Measurements from ENCODE around the gene ABCA10. TPM values are rescaled to one million over a fixed set of nuclear protein-coding genes. Genes with fewer than 3 reads are reported as not detected.
"Not testable (repeated sequence)": the region's sequence is repeated elsewhere in the genome, so short reads cannot be mapped to it uniquely, and the experiment has no call there.

ABCA10 gene
- polyA plus RNA-seq, 2 of the 4 experiments (the other 2 are of a cell fraction) = 0.22 to 0.66 TPM

GRCh38 chr17:69170377-69170776, 58.2 kb downstream of the ABCA10 start:
- ChIA-PET POLR2A (no interaction called here), CTCF (no interaction called here)
- no peak for FAIRE-seq
- H3K27ac ChIP-seq = no peak overlapping the region
- ATAC-seq = no peak
- no peak for DNase-seq (ENCODE audit: low read depth in 1 of 2, low spot score in 1 of 2)
- no peak for TF ChIP-seq HEYL (CRISPR knock-in tag; IDR thresholded peaks at IDR 0.05)
- TF ChIP-seq, protein P1, sequence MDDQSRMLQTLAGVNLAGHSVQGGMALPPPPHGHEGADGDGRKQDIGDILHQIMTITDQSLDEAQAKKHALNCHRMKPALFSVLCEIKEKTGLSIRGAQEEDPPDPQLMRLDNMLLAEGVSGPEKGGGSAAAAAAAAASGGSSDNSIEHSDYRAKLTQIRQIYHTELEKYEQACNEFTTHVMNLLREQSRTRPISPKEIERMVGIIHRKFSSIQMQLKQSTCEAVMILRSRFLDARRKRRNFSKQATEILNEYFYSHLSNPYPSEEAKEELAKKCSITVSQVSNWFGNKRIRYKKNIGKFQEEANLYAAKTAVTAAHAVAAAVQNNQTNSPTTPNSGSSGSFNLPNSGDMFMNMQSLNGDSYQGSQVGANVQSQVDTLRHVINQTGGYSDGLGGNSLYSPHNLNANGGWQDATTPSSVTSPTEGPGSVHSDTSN (IDR thresholded peaks at IDR 0.05) = no peak
- no peak for TF ChIP-seq ZSCAN20 (CRISPR knock-in tag; IDR thresholded peaks at IDR 0.05)
- TF ChIP-seq TP53 (CRISPR knock-in tag; IDR thresholded peaks at IDR 0.05) = no peak
- TF ChIP-seq SMC3 (IDR thresholded peaks at IDR 0.05) = no peak
- TF ChIP-seq KDM5A (IDR thresholded peaks at IDR 0.05) = no peak
- TF ChIP-seq FOXS1 (CRISPR knock-in tag; IDR thresholded peaks at IDR 0.05) = no peak
- no peak for TF ChIP-seq ZC3H11A (IDR thresholded peaks at IDR 0.05)
- TF ChIP-seq EHMT2 (IDR thresholded peaks at IDR 0.05; ENCODE audit: low read depth) = no peak
- TF ChIP-seq HMGXB4 (CRISPR knock-in tag; IDR thresholded peaks at IDR 0.05; ENCODE audit: borderline replicate concordance) = no peak
- no peak for TF ChIP-seq HOXB13 (CRISPR knock-in tag; IDR thresholded peaks at IDR 0.05; ENCODE audit: low read depth)
- TF ChIP-seq CHD2 (IDR thresholded peaks at IDR 0.05; ENCODE audit: low read length, partially characterized antibody) = no peak
- TF ChIP-seq NR3C1 (IDR thresholded peaks at IDR 0.05) = no peak
- TF ChIP-seq NPAS2 (CRISPR knock-in tag; IDR thresholded peaks at IDR 0.05; ENCODE audit: borderline replicate concordance) = no peak
- TF ChIP-seq, protein P2, sequence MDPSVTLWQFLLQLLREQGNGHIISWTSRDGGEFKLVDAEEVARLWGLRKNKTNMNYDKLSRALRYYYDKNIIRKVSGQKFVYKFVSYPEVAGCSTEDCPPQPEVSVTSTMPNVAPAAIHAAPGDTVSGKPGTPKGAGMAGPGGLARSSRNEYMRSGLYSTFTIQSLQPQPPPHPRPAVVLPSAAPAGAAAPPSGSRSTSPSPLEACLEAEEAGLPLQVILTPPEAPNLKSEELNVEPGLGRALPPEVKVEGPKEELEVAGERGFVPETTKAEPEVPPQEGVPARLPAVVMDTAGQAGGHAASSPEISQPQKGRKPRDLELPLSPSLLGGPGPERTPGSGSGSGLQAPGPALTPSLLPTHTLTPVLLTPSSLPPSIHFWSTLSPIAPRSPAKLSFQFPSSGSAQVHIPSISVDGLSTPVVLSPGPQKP (IDR thresholded peaks at IDR 0.05; ENCODE audit: low read depth, low read length) = no peak
- no peaks in the 10 kb centered on the region for H3K9me3 ChIP-seq
- H3K4me2 ChIP-seq = no peak overlapping the region
- peaks cover 9% of the 10 kb centered on the region for H3K4me1 ChIP-seq
- H3K4me3 ChIP-seq = no peak overlapping the region

DNA sequence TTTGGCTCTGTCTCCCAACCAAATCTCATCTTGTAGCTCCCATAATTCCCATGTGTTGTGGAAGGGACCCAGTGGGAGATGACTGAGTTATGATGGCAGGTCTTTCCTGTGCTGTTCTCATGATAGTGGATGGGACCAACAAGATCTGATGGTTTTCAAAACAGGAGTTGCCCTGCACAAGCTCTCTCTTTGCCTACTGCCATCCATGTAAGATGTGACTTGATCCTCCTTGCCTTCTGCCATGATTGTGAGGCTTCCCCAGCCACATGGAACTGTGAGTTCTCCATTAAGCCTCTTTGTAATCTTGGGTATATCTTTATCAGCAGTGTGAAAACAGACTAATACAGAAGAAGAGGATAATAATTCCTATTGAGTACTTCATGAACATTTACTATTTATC, 60.0 kb downstream of the ABCA10 start:
- H3K27ac ChIP-seq; H3K4me1 ChIP-seq; DNase-seq (ENCODE audit: low read depth in 1 of 2, low spot score in 1 of 2); POLR2A ChIA-PET; FAIRE-seq; CTCF ChIA-PET; H3K9me3 ChIP-seq; H3K4me2 ChIP-seq; H3K4me3 ChIP-seq; ATAC-seq: not testable (repeated sequence)

DNA sequence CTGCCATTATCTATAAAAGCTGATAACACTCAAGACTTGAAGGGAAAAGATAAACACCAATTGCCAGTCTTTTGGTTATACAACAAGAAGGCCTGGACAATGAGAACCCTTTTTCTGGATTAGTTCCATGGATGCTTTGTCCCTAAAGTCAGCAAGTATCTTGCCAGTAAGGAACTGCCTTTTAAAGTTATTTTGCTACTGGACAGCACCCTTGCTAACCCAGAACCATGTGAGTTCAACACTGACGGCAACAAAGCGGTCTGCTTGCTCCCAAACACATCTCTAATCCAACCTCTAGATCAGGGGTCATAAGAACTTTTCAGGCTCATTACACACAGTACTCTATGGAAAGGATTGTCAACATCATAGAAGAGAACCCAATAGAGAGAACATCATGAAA, 61.7 kb downstream of the ABCA10 start:
- no peak for DNase-seq (ENCODE audit: low read depth in 1 of 2, low spot score in 1 of 2)
- Histone ChIP-seq H3K4me3 (no peak overlapping the region), H3K9me3 (no peaks in the 10 kb centered on the region), H3K4me2 (no peak overlapping the region), H3K4me1 (no peaks in the 10 kb centered on the region), H3K27ac (no peak overlapping the region)
- ChIA-PET POLR2A (no interaction called here), CTCF (no interaction called here)
- no peak for TF ChIP-seq GATA3 (IDR thresholded peaks at IDR 0.05; ENCODE audit: borderline replicate concordance)
- FAIRE-seq = no peak
- WGBS (ENCODE audit: missing lambda C conversion rate) = 93% methylated on average over 2 of the region's 2 CpGs
- no peak for ATAC-seq

- FAIRE-seq = peak; percentile 7
- ATAC-seq = no peak
- H3K4me1 ChIP-seq = no peaks in the 10 kb centered on the region
- no peak overlapping the region for H3K4me2 ChIP-seq
- no peak for DNase-seq (ENCODE audit: low read depth in 1 of 2, low spot score in 1 of 2)
- no peak overlapping the region for H3K27ac ChIP-seq
- POLR2A ChIA-PET = no interaction called here
- no peaks in the 10 kb centered on the region for H3K9me3 ChIP-seq
- CTCF ChIA-PET = no interaction called here
- TF ChIP-seq MYC (IDR thresholded peaks at IDR 0.05; ENCODE audit: borderline replicate concordance, low read length) (no peak), RCOR1 (IDR thresholded peaks at IDR 0.05; ENCODE audit: low read depth, low read length) (no peak), MAX (IDR thresholded peaks at IDR 0.05) (no peak), HOXA7 (CRISPR knock-in tag; IDR thresholded peaks at IDR 0.05) (no peak)
- TF ChIP-seq, protein P3, sequence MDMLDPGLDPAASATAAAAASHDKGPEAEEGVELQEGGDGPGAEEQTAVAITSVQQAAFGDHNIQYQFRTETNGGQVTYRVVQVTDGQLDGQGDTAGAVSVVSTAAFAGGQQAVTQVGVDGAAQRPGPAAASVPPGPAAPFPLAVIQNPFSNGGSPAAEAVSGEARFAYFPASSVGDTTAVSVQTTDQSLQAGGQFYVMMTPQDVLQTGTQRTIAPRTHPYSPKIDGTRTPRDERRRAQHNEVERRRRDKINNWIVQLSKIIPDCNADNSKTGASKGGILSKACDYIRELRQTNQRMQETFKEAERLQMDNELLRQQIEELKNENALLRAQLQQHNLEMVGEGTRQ (IDR thresholded peaks at IDR 0.05) = no peak
- H3K4me3 ChIP-seq = no peak overlapping the region
Observed at GRCh38 chr17:69164206-69164605, 64.4 kb downstream of the ABCA10 start.
